ENCODE data around the gene SLK. TPM values are rescaled to one million over a fixed set of nuclear protein-coding genes. Genes with fewer than 3 reads are reported as not detected.

Gene SLK
- total and polyA plus RNA-seq, 2 of the 13 experiments (the other 11 are each of a cell fraction or from before 2014, with no cell fraction given) = 3.4 to 22.8 TPM

- TF ChIP-seq SPEN (CRISPR knock-in tag; IDR thresholded peaks at IDR 0.05; ENCODE audit: low read depth) (0 out of 2 replicates have a peak, but pooled peaks have one; percentile 65), ZNF33B (CRISPR knock-in tag; IDR thresholded peaks at IDR 0.05) (0 out of 2 replicates have a peak, but pooled peaks have one; percentile 36), AHR (CRISPR knock-in tag; IDR thresholded peaks at IDR 0.05) (0 out of 2 replicates have a peak, but pooled peaks have one; percentile 42), MXD4 (CRISPR knock-in tag; IDR thresholded peaks at IDR 0.05) (no peak), MXI1 (IDR thresholded peaks at IDR 0.05; ENCODE audit: borderline replicate concordance, low read depth, low read length) (peak; percentile 40; the same call in 1 of the 3 replicates), YEATS4 (CRISPR knock-in tag; IDR thresholded peaks at IDR 0.05; ENCODE audit: borderline replicate concordance) (peak; percentile 81), ZNF879 (CRISPR knock-in tag; IDR thresholded peaks at IDR 0.05) (no peak), E2F2 (CRISPR knock-in tag; IDR thresholded peaks at IDR 0.05; ENCODE audit: borderline replicate concordance) (0 out of 2 replicates have a peak, but pooled peaks have one; percentile 27), SRSF9 (IDR thresholded peaks at IDR 0.05; ENCODE audit: borderline replicate concordance, insufficient read depth, low read depth, low read length, poor library complexity, severe bottlenecking) (no peak), ZNF329 (CRISPR knock-in tag; IDR thresholded peaks at IDR 0.05; ENCODE audit: low read depth) (peak; percentile 55; the same call in 1 of the 2 replicates), ZSCAN31 (CRISPR knock-in tag; IDR thresholded peaks at IDR 0.05; ENCODE audit: low read depth) (peak; percentile 65; the same call in 1 of the 2 replicates), ZFX (CRISPR knock-in tag; IDR thresholded peaks at IDR 0.05; ENCODE audit: low read depth) (peak; percentile 91), FOXO4 (CRISPR knock-in tag; conservative IDR thresholded peaks at IDR 0.05) (no peak), ARID5B (CRISPR knock-in tag; IDR thresholded peaks at IDR 0.05) (0 out of 2 replicates have a peak, but pooled peaks have one; percentile 16), DMAP1 (CRISPR knock-in tag; IDR thresholded peaks at IDR 0.05) (peak; percentile 38; the same call in 1 of the 2 replicates), ZNF350 (CRISPR knock-in tag; IDR thresholded peaks at IDR 0.05; ENCODE audit: borderline replicate concordance, low read depth) (peak; percentile 22; the same call in 1 of the 2 replicates)
Measured at GRCh38 chr10:103966671-103967447, at the start of gene SLK (continued).

Measured in HepG2 (cell line).